RWPE1 (cell line): ENCODE data around the gene EXOC3L4.

ENCODE experiments used
- CTCF ChIA-PET: fragments of 350-600 bp; sonication (Branson Sonifier 250); formaldehyde crosslinking; extraction: SDS; loops from one replicate; lab custom pipeline; 2021; lab: Yijun Ruan, JAX
- POLR2A ChIA-PET: fragments of 400-600 bp; formaldehyde crosslinking; extraction: SDS; loops from one replicate; lab custom pipeline; 2020; ENCODE audit warnings: antibody characterized with exemption; ENCODE audit not compliant: low non-redundant PET; lab: Yijun Ruan, JAX
- DNase-seq: peaks from one replicate; pipeline ENCODE4 v3.0.0; 2012; ENCODE audit warnings: low spot score
- H3K27ac ChIP-seq: fragments of 450-650 bp; 2 replicates; pipeline ENCODE4 v1.5.1; 2017
- CTCF ChIP-seq: fragments of 450-650 bp; conservative IDR thresholded peaks from 2 replicates; pipeline ENCODE4 v1.5.1; 2017; ENCODE audit warnings: low read depth, mild to moderate bottlenecking

The EXOC3L4 gene

GRCh38 chr14:103122585-103122946, 28.0 kb downstream of the EXOC3L4 start:
- ChIA-PET CTCF (no interaction called here), POLR2A (no interaction called here)
- DNase-seq: no peak
- peak overlapping the region; percentile 89 for H3K27ac ChIP-seq
- TF ChIP-seq CTCF: no peak

- DNase-seq: no peak
- CTCF ChIA-PET: interaction anchor here (7.2 kb wide), 1 partner anchor 18 kb away, joined by 57 read pairs; no protein-coding TSS in a partner anchor
- POLR2A ChIA-PET: no interaction called here
- peak within 1 kb of the TSS; percentile 89 for H3K27ac ChIP-seq
- TF ChIP-seq CTCF: no peak
Observed at GRCh38 chr14:103122947-103123633, 28.6 kb downstream of the EXOC3L4 start, which contains the start of gene TNFAIP2. TSS of gene TNFAIP2 (plus strand) at chr14:103123461. CDS start at chr14:103126458, 2,997 bp downstream.

GRCh38 chr14:103123634-103124500, 29.3 kb downstream of the EXOC3L4 start:
- ChIA-PET POLR2A (no interaction called here), CTCF (interaction anchor here (0.6 to 7.2 kb wide), 4 partner anchors 19 to 348 kb away, joined by 3 to 57 read pairs (median 3); no protein-coding TSS in a partner anchor)
- peak; percentile 32; the same call in 1 of the 2 replicates for TF ChIP-seq CTCF
- DNase-seq: no peak
- peak overlapping the region; percentile 89 for H3K27ac ChIP-seq

- H3K27ac ChIP-seq: peak overlapping the region; percentile 89
- ChIA-PET CTCF (interaction anchor here (0.7 to 7.2 kb wide), 4 partner anchors 19 to 349 kb away, joined by 3 to 57 read pairs (median 4); no protein-coding TSS in a partner anchor), POLR2A (no interaction called here)
- no peak for DNase-seq
- no peak for TF ChIP-seq CTCF
Observed at GRCh38 chr14:103124501-103125001, 30.0 kb downstream of the EXOC3L4 start.

GRCh38 chr14:103125098-103126070, 30.9 kb downstream of the EXOC3L4 start:
- no peak for DNase-seq
- ChIA-PET CTCF (interaction anchor here (0.5 to 7.2 kb wide), 4 partner anchors 20 to 525 kb away, joined by 3 to 57 read pairs (median 4); no protein-coding TSS in a partner anchor), POLR2A (no interaction called here)
- no peak for TF ChIP-seq CTCF
- H3K27ac ChIP-seq: peak overlapping the region; percentile 97
